Hippocampal formation (tissue), 2 donors: Measurements from ENCODE around the gene BPNT1.
"Not testable (repeated sequence)": the region's sequence is repeated elsewhere in the genome, so short reads cannot be mapped to it uniquely, and the experiment has no call there.

Source experiments
- DNase-seq, 2 donors: peaks; one replicate each; lab custom pipeline; 2025; lab: John Stamatoyannopoulos, UW

The BPNT1 gene

GRCh38 chr1:220089650-220090556 is at the start of gene BPNT1:
TSS of gene BPNT1 (minus strand) at chr1:220089788. CDS start at chr1:220079846, 9,942 bp downstream.
- DNase-seq: peak; percentile 91 to 92

GRCh38 chr1:220137019-220137786 is 47.6 kb upstream of the BPNT1 start:
- DNase-seq: no peak

GRCh38 chr1:220135755-220136154 is 46.2 kb upstream of the BPNT1 start:
- DNase-seq: no peak

GRCh38 chr1:220129479-220130210 is 40.1 kb upstream of the BPNT1 start:
- no peak for DNase-seq

GRCh38 chr1:220127076-220127475 is 37.5 kb upstream of the BPNT1 start:
- no peak for DNase-seq

GRCh38 chr1:220124542-220124941 is 35.0 kb upstream of the BPNT1 start:
- DNase-seq: no peak

GRCh38 chr1:220123889-220124288 is 34.3 kb upstream of the BPNT1 start:
- no peak for DNase-seq

GRCh38 chr1:220123066-220123465 is 33.5 kb upstream of the BPNT1 start:
- no peak for DNase-seq

- DNase-seq: no peak
Measured at GRCh38 chr1:220121791-220122530, 32.4 kb upstream of the BPNT1 start.

GRCh38 chr1:220119043-220119512 is 29.5 kb upstream of the BPNT1 start:
- DNase-seq: no peak

- DNase-seq: no peak
Measured at GRCh38 chr1:220113136-220113695, 23.6 kb upstream of the BPNT1 start.

- DNase-seq: not testable (repeated sequence)
Measured at GRCh38 chr1:220112600-220112999, 23.0 kb upstream of the BPNT1 start.

GRCh38 chr1:220110473-220110872 is 20.9 kb upstream of the BPNT1 start:
- not testable (repeated sequence) for DNase-seq

GRCh38 chr1:220099826-220100225 is 10.2 kb upstream of the BPNT1 start:
- DNase-seq: no peak

GRCh38 chr1:220094016-220094911 is 4.7 kb upstream of the BPNT1 start, which contains the start of gene IARS2:
TSS of gene IARS2 (plus strand) at chr1:220094132. CDS start at chr1:220094217, 85 bp downstream.
- peak; percentile 83 to 89 for DNase-seq

GRCh38 chr1:220093361-220094015 is 3.9 kb upstream of the BPNT1 start:
- no peak for DNase-seq

- no peak for DNase-seq
Measured at GRCh38 chr1:220092694-220093093, 3.1 kb upstream of the BPNT1 start.

GRCh38 chr1:220086261-220086686 is 3.3 kb downstream of the BPNT1 start:
- not testable (repeated sequence) for DNase-seq

GRCh38 chr1:220084460-220084859 is 5.1 kb downstream of the BPNT1 start:
- DNase-seq: no peak
